GM12892 (cell line): ENCODE data around the gene ULK4.
"Not testable (repeated sequence)": the region's sequence is repeated elsewhere in the genome, so short reads cannot be mapped to it uniquely, and the experiment has no call there.

Experiments
- DNase-seq: peaks from one replicate; pipeline ENCODE4 v3.0.0; 2011; ENCODE audit not compliant: insufficient read length
- FAIRE-seq: peaks from 2 replicates; lab custom pipeline; 2011; peaks lifted over from hg19 to GRCh38; lab: Jason Lieb, UNC
- POLR2A ChIP-seq: IDR thresholded peaks from 2 replicates; pipeline ENCODE4 v1.6.1; 2011; ENCODE audit warnings: low read depth, low read length, control low read depth
- POLR2AphosphoS5 ChIP-seq: IDR thresholded peaks from 2 replicates; pipeline ENCODE4 v1.6.1; 2011; ENCODE audit warnings: low read depth, low read length, control low read depth
- TAF1 ChIP-seq: IDR thresholded peaks from 2 replicates; pipeline ENCODE4 v1.6.1; 2011; ENCODE audit warnings: low read depth, mild to moderate bottlenecking, control low read depth, low read length, borderline replicate concordance

Gene ULK4

DNA sequence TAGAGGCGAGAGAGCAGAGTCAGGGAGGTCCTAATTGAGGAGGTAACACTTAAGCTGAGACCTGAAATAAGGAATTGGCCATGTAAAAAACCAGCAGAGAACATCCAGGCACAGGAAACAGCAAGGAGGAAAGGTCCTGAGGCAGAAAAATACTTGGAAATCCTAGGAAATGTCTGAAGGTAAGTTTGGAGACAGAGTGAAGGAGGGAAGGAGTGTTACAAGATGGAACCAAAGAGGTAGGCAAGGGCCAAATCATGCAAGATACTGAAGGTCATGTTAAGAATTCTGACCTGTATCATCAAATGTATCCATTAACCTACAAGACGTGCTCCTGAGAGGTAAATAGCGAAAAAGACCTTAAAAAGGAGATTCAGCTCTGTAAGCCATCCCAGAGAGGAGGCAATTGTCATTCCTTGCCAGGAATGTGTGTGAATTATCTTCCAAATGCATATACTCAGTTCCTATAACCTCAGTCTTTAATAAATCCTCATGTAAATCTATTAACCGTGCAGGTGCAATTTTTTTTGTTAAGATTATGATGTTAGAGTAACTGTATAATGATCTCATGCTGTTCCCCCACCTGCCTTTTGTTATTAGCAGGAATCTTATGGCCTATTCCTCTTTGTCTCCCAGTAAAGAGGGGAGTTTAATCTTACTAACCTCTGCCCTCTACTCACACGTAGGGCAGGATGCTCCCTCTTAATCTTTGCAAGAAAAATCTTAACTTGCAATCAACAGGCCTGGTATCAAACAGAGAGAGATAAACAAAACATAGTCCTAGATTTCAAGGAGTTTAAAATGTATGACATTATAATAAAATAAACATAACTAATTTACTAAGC is 166.9 kb downstream of the ULK4 start:
- FAIRE-seq (no peak), DNase-seq (no peak)
- TF ChIP-seq POLR2A = no peak

DNA sequence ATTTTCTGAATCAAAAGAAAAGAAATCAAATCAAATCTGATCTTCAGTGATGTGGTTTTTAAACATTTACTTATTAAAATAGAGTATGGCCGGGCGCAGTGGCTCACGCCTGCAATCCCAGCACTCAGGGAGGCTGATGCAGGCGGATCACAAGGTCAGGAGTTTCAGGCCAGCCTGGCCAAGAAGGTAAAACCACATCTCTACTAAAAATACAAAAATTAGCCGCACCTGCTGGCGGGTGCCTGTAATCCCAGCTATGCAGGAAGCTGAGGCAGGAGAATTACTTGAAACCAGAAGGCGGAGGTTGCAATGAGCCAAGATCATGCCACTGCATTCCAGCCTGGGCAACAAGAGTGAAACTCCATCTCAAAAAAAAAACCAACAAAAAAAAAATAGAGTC is 169.1 kb downstream of the ULK4 start:
- FAIRE-seq (no peak), DNase-seq (no peak)
- TF ChIP-seq POLR2AphosphoS5 = no peak

DNA sequence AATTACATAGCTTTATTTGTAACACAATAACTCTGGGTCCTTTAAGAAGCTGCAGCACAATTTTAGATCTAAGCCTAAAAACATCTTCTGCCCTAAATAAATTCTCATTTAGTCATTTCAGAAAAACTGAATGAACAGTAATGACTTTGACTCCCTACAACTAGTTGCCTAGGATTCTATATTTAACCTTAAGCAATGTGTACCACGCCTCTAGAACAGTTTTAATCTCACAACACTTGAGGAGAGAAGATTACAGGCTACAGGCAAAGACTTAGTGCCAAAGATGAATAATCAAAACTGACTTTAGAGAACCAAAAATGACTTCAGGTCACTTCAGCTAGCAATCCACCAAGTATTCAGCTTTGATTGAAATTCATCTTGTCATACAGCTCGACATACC is 192.8 kb downstream of the ULK4 start:
- DNase-seq (no peak), FAIRE-seq (no peak)
- no peak for TF ChIP-seq TAF1
- no peak for TF ChIP-seq POLR2A
- no peak for TF ChIP-seq POLR2AphosphoS5

DNA sequence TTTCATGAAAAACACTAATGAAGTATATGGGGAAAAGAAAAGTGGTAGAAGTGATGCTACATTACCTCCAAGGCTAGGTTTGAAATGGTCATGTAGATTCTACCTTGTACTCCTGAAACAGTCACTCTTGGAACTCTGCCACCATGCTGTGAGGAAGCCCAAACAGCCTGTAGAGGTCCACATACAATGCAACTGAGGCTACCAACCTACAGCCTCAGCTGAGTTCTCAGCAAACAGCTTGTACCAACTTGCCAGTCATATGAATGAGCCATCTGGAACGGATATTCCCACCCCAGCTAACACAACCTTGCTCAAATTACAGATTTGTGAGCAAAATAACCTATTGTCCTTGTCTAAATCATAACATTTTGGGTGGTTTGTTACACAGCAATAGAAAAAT is 193.5 kb downstream of the ULK4 start:
- DNase-seq (no peak), FAIRE-seq (no peak)
- no peak for TF ChIP-seq TAF1
- TF ChIP-seq POLR2AphosphoS5 = no peak
- TF ChIP-seq POLR2A = no peak

DNA sequence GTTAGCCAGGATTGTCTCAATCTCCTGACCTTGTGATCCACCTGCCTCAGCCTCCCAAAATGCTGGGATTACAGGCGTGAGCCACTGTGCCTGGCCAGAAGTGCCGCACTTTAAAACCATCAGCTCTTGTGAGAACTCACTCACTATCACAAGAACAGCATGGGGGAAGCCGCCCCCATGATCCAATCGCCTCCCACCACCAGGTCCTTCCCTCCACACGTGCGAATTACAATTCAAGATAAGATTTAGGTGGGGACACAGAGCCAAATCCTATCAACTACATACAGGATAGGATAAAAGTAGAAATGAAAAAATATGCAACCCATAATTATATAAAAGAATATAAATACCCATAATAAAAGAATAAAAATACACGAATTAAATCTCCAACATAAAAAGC is 199.0 kb downstream of the ULK4 start:
- not testable (repeated sequence) for DNase-seq, FAIRE-seq

DNA sequence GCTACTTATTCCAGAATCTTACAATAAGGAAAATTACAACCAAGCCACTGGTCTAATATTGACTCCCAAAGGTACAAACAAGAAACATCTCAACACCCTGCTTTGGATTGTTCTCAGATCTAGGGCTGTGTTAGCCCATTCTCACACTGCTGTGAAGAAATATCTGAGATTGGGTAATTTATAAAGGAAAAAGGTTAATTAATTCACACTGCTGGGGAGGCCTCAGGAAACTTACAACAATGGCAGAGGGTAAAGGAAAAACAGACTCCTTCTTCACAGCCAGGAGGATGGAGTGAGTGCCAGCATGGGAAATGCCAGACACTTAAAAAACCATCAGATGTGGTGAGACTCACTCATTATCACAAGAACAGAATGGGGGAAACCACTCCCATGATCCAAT is 208.3 kb downstream of the ULK4 start:
- TF ChIP-seq TAF1 (no peak), POLR2AphosphoS5 (no peak), POLR2A (no peak)
- no peak for DNase-seq
- no peak for FAIRE-seq

DNA sequence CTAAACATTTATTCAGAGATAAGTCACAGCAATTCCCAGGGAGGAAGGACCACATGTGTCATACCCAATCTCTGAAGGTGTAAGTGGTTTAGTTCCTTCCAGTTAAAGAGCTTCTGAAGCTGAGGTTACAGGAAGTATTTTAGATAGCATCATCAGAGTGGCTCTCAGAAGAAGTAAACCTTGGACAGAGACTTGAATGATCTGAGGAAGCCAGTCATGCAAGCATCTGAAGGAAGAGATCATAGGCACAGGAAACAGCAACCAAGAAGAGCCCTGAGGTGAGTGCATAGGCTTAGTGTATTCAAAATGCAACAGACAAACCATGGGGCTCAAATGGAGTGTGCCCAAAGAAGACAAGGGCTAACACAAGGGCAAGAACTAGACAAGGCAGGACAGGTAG is 210.3 kb downstream of the ULK4 start:
- DNase-seq (no peak), FAIRE-seq (no peak)
- no peak for TF ChIP-seq POLR2AphosphoS5
- TF ChIP-seq TAF1 = no peak
- no peak for TF ChIP-seq POLR2A

DNA sequence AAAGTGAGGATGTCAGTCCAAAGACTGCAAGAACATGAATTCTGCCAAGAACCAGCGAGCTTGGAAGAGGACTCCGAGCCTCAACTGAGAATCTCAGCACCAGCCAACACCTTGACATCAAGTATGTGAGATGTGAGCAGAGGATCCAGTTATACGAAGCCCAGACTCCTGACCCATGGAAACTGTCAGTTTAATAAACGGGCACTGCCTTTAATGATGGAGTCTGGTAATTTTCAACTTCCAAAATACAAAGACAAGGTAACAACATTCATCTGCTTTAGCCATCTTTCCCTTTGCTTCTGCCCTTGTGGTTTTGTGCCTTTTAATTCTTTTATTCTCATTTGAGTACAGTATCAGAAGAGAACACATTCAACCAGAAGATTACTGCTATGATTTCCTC is 211.9 kb downstream of the ULK4 start:
- DNase-seq (no peak), FAIRE-seq (no peak)
- TF ChIP-seq POLR2AphosphoS5 (no peak), POLR2A (no peak), TAF1 (no peak)

DNA sequence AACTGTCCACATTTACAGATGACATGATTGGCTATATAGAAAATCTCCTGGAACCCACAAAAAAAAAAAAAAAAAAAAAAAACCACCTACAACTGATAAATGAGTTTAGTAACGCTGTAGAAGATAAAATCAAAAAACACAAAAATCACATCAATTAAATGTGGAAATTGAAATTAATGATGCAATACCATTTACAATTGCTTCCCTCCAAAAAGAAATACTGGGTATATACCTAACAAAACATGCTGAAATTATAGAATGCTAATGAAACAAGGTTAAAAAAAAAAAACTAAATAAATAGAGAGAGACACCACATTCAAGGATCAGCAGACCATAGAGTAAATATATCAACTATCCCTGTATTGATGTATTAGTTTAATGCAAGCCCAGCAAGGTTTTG is 215.7 kb downstream of the ULK4 start:
- DNase-seq (no peak), FAIRE-seq (no peak)
- no peak for TF ChIP-seq TAF1
- TF ChIP-seq POLR2AphosphoS5 = no peak
- TF ChIP-seq POLR2A = no peak

DNA sequence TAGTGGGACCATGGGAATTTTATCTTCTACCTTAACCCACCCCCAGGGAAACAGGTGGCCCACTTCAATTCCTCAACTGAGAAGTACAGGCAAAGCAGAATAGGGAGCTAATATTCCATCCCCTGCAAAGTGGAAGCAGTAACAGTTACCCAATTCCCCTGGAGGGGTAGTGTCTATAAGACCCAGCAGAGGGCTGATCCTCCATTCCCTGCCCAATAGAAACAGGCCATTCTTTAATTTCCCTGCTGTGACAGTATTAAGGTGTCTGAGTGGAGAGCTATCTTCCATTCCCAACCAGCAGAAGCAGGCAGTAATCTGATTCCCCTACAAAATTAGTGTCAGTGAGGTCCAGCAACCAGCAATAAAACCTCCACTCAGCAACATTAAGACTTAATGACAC is 219.8 kb downstream of the ULK4 start:
- TF ChIP-seq TAF1 = no peak
- DNase-seq = no peak
- no peak for FAIRE-seq

DNA sequence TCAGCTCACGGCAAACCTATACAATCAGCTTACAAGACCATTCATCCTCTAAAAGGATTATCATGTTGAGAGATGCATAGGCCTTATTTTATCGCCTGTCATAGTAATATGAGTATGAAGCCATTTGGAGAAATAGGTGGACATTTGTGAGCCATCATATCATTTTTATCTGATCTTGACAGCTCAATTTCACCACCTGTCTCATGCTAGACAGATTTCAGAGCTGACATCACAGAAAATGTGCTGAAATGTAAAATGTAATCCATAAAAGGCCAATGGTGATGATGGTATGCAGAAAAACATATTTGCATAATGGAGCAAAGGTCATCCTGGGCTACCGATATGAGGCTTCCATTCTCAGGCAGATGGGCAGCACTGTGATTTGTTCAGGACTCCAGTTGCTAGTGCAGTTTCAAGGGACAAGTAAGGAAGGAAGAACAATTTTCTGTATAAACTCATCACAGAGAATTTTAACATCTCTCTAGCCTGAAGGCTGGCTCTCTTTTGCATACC is 221.5 kb downstream of the ULK4 start:
- TF ChIP-seq POLR2A (no peak), TAF1 (no peak), POLR2AphosphoS5 (no peak)
- no peak for FAIRE-seq

DNA sequence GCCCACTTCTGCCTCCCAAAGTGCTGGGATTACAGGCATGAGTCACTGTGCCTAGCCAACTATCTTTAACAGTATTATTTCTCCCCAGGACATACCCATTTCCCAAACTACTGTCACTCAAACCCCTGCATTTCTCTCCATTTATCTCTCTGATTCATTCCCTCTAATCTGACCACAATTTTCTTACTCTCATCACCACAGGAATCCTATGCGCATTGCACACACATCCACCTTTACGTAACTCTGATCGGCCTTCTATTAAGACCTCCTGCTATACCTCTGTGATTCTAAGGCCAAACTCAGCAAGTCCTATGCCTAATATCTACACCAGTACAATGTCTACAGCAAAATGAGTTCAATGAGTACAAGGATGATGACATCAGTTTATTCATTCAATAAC is 235.0 kb downstream of the ULK4 start:
- no peak for FAIRE-seq
- no peak for DNase-seq
- TF ChIP-seq TAF1 (no peak), POLR2AphosphoS5 (no peak), POLR2A (no peak)

More for the DNA sequence above, 221.5 kb downstream of the ULK4 start:
- no peak for DNase-seq

DNA sequence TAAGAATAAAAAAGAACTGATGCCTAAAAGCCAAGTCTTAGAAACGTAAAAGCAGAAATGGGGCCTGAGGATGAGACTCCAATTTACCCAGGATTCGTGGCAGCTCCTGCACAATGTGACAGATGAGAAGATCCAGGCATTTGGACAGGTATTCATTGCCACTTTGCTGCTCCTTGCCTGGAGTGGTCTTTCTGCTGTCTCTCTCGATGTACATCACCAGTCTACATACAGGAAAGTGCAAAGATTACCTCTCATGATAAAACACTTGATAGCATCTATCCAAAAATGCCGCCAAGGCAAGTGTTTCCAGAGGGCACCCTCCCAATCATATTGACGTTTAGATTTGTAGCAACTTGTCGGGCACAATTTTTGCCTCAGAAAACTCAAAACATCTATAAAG is 244.3 kb downstream of the ULK4 start:
- TF ChIP-seq POLR2A = no peak
- TF ChIP-seq POLR2AphosphoS5 = no peak
- no peak for TF ChIP-seq TAF1
- DNase-seq (no peak), FAIRE-seq (no peak)
